ENCODE results near the gene HADHB. TPM values are rescaled to one million over a fixed set of nuclear protein-coding genes. Genes with fewer than 3 reads are reported as not detected.

Gene HADHB
- total and polyA plus RNA-seq, 2 of the 13 experiments (the other 11 are each of a cell fraction or from before 2014, with no cell fraction given): 112 to 238 TPM

GRCh38 chr2:26299471-26300101 is 54.8 kb downstream of the HADHB start (continued):
- TF ChIP-seq, protein P1, sequence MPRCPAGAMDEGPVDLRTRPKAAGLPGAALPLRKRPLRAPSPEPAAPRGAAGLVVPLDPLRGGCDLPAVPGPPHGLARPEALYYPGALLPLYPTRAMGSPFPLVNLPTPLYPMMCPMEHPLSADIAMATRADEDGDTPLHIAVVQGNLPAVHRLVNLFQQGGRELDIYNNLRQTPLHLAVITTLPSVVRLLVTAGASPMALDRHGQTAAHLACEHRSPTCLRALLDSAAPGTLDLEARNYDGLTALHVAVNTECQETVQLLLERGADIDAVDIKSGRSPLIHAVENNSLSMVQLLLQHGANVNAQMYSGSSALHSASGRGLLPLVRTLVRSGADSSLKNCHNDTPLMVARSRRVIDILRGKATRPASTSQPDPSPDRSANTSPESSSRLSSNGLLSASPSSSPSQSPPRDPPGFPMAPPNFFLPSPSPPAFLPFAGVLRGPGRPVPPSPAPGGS (CRISPR knock-in tag; IDR thresholded peaks at IDR 0.05): no peak
- TF ChIP-seq E2F2 (CRISPR knock-in tag; IDR thresholded peaks at IDR 0.05; ENCODE audit: borderline replicate concordance) (no peak), KMT2B (CRISPR knock-in tag; IDR thresholded peaks at IDR 0.05) (peak; percentile 18; the same call in 1 of the 2 replicates), ZNF567 (CRISPR knock-in tag; IDR thresholded peaks at IDR 0.05; ENCODE audit: borderline replicate concordance) (no peak), HOMEZ (CRISPR knock-in tag; IDR thresholded peaks at IDR 0.05; ENCODE audit: low read depth) (no peak), ZNF276 (CRISPR knock-in tag; IDR thresholded peaks at IDR 0.05; ENCODE audit: low read depth) (no peak), ZNF790 (CRISPR knock-in tag; IDR thresholded peaks at IDR 0.05; ENCODE audit: borderline replicate concordance) (peak; percentile 36; the same call in 1 of the 2 replicates), NR2F1 (CRISPR knock-in tag; IDR thresholded peaks at IDR 0.05) (no peak), RBFOX2 (IDR thresholded peaks at IDR 0.05; ENCODE audit: low read depth, low read length) (no peak), ZNF773 (CRISPR knock-in tag; IDR thresholded peaks at IDR 0.05; ENCODE audit: borderline replicate concordance) (no peak), ZNF468 (CRISPR knock-in tag; IDR thresholded peaks at IDR 0.05) (no peak), ZBTB7A (CRISPR knock-in tag; IDR thresholded peaks at IDR 0.05) (no peak), ZC3H4 (CRISPR knock-in tag; IDR thresholded peaks at IDR 0.05; ENCODE audit: borderline replicate concordance) (no peak), ZNF598 (CRISPR knock-in tag; IDR thresholded peaks at IDR 0.05; ENCODE audit: borderline replicate concordance) (no peak), ZNF512B (CRISPR knock-in tag; IDR thresholded peaks at IDR 0.05; ENCODE audit: borderline replicate concordance) (peak; percentile 15; the same call in 1 of the 2 replicates), ZNF589 (CRISPR knock-in tag; conservative IDR thresholded peaks at IDR 0.05) (no peak), AHR (CRISPR knock-in tag; IDR thresholded peaks at IDR 0.05) (no peak), XRCC5 (optimal IDR thresholded peaks at IDR 0.05; ENCODE audit: low read length) (no peak), ELF4 (CRISPR knock-in tag; IDR thresholded peaks at IDR 0.05; ENCODE audit: borderline replicate concordance) (0 out of 2 replicates have a peak, but pooled peaks have one; percentile 8), RARA (CRISPR knock-in tag; IDR thresholded peaks at IDR 0.05) (no peak), SAP130 (CRISPR knock-in tag; IDR thresholded peaks at IDR 0.05; ENCODE audit: low read depth) (no peak; the same call in 1 of the 2 replicates)
